ENCODE data around the gene SOX18. TPM values are rescaled to one million over a fixed set of nuclear protein-coding genes. Genes with fewer than 3 reads are reported as not detected.

SOX18 gene
- total and polyA plus RNA-seq, 2 of the 8 experiments (the other 6 are each of a cell fraction or from before 2014, with no cell fraction given), result 0.09 TPM; not detected in 1

- TF ChIP-seq CHD2 (IDR thresholded peaks at IDR 0.05; ENCODE audit: low read length) (0 out of 2 replicates have a peak, but pooled peaks have one; percentile 23), POLR2A (IDR thresholded peaks at IDR 0.05; ENCODE audit: control extremely low read depth in 1 of 2, low read depth in 2 of 2, low read length in 2 of 2) (peak in 1 of 2 experiments; percentile 21; a peak in 1 of 3 replicates), PHF8 (conservative IDR thresholded peaks at IDR 0.05; ENCODE audit: low read depth, low read length) (peak; percentile 41), YY1 (IDR thresholded peaks at IDR 0.05; ENCODE audit: low read depth, low read length) (no peak), CTCF (IDR thresholded peaks at IDR 0.05; ENCODE audit: control extremely low read depth in 1 of 3, insufficient read depth in 1 of 3, low read depth in 1 of 3, low read length in 3 of 3) (0 out of 4 replicates have a peak, but pooled peaks of 1 of the 3 experiments have one; percentile 3), SIN3A (conservative IDR thresholded peaks at IDR 0.05 in 1 of 2, IDR thresholded peaks at IDR 0.05 in 1 of 2; ENCODE audit: low read depth in 1 of 2, low read length in 2 of 2) (peak; percentile 30 to 87; a peak in 2 of 4 replicates), SP1 (IDR thresholded peaks at IDR 0.05; ENCODE audit: low read depth, low read length) (0 out of 2 replicates have a peak, but pooled peaks have one; percentile 30), RBBP5 (IDR thresholded peaks at IDR 0.05; ENCODE audit: borderline replicate concordance, low read depth, low read length) (no peak), MAX (IDR thresholded peaks at IDR 0.05) (peak; percentile 62; the same call in 1 of the 2 replicates), FOSL1 (IDR thresholded peaks at IDR 0.05; ENCODE audit: insufficient read depth, low read depth, low read length) (no peak)
Measured at GRCh38 chr20:64062596-64063388, 13.4 kb upstream of the SOX18 start, which contains the start of gene TCEA2 (continued).

All from H1 (cell line).